ENCODE measurements around the gene HECW1. TPM values are rescaled to one million over a fixed set of nuclear protein-coding genes. Genes with fewer than 3 reads are reported as not detected.

The HECW1 gene
- total and polyA plus RNA-seq, 2 of the 13 experiments (the other 11 are each of a cell fraction or from before 2014, with no cell fraction given): not detected

DNA sequence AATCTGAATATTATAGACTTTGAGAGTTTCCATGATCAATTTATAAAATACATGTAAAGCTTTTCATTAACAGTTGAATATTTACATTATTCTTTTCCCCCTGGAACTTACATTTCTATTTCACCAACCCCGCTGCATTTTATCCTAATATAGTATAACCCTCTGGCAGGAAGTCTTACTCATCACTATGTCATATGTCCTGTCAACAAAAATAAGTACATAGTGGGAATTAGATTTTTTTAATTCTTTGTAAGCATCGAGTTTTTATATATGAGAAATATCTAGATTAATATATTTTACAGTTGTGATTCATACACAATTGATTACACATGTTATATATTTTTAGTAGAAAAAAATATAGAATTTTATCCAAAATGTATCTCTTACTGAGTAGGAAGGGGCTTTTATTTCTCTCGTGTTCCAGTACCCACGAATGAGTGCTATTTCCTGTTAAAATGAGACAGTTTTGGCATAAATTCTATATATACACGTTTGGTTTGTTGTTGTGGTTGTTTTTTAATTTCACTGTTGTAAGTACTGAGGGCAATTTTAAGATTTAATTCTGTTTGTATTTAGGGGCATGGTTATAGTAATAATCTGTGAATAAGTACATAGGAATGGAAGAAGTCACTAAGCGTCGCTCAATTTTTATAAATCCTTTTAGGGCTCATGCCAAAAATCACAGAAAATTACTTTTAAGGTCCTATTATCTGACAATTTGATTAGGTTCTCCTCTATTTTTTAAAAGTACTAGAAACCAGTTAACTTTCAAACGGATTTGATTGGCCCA lies 87.1 kb downstream of the HECW1 start:
- in situ Hi-C loops (cut with HindIII; ENCODE audit: extremely low pct_ligation_motif_present, low pct_unique_long_range_greater_than_20kb): no loop called here
- no peak overlapping the region for H3K9ac ChIP-seq (ENCODE audit: insufficient read depth, low read depth, low read length)
- no peak overlapping the region for H3K4me2 ChIP-seq (ENCODE audit: low read depth, low read length)
- FAIRE-seq: no peak
- H3K4me3 ChIP-seq (replicated peaks in 1 of 3; ENCODE audit: insufficient read depth in 1 of 3, low read depth in 2 of 3, low read length in 3 of 3): no peak overlapping the region
- ATAC-seq: no peak
- intact Hi-C loops (cut with micrococcal nuclease; ENCODE audit: unreplicated experiment): no loop called here
- no peaks in the 10 kb centered on the region for H4K20me1 ChIP-seq (ENCODE audit: insufficient read depth, low read length)
- H3K36me3 ChIP-seq (replicated peaks in 1 of 2; ENCODE audit: control insufficient read depth in 1 of 2, insufficient read depth in 2 of 2, low read length in 2 of 2): no peaks in the 10 kb centered on the region
- no peaks in the 10 kb centered on the region for H3K79me2 ChIP-seq (ENCODE audit: insufficient read depth, low read length)
- no TSS peak for BruUV-seq (replicated peaks)
- ChIA-PET POLR2A (no interaction called here), CTCF (ENCODE audit: low intra/inter-chr PET ratio, low total read pairs) (no interaction called here)
- no peak overlapping the region for H3K27ac ChIP-seq (ENCODE audit: extremely low read length, insufficient read depth, low read length)
- no peak overlapping the region for H2AFZ ChIP-seq (ENCODE audit: low read length)
- DNase-seq (ENCODE audit: low spot score): no peak
- under 1% methylated on average over 8 of the region's 8 CpGs for WGBS (ENCODE audit: low lambda C conversion rate)
- H3K27me3 ChIP-seq (ENCODE audit: control insufficient read depth in 1 of 2, insufficient read depth in 2 of 2, low read length in 2 of 2): peaks cover 2 to 19% of the 10 kb centered on the region in 2 experiments; a peak in 4 of 5 replicates
- TF ChIP-seq PCBP1 (IDR thresholded peaks at IDR 0.05; ENCODE audit: borderline replicate concordance, low read depth, low read length) (no peak), ZNF768 (CRISPR knock-in tag; IDR thresholded peaks at IDR 0.05) (no peak), ELF1 (CRISPR knock-in tag; IDR thresholded peaks at IDR 0.05) (no peak), ZNF280D (CRISPR knock-in tag; IDR thresholded peaks at IDR 0.05) (no peak), POLR2A (IDR thresholded peaks at IDR 0.05; ENCODE audit: insufficient read depth in 1 of 2, low read depth in 2 of 2, low read length in 2 of 2) (no peak)
- no peaks in the 10 kb centered on the region for H3K4me1 ChIP-seq (ENCODE audit: insufficient read depth, low read length)
- no peaks in the 10 kb centered on the region for H3K9me3 ChIP-seq (ENCODE audit: low read length)

Measured in HepG2 (cell line).